Nephron (organoid): ENCODE measurements around the gene LMTK3.

Experiments
- H3K27ac Mint-ChIP-seq, 3 experiments: 2 replicates each; pipeline ENCODE4 v1.8.0; 2020; ENCODE audit warnings: mixed read lengths in 3 of 3, mild to moderate bottlenecking in 2 of 3, moderate library complexity in 1 of 3
- H3K27me3 Mint-ChIP-seq: 2 replicates; pipeline ENCODE4 v1.8.0; 2021; ENCODE audit warnings: low read depth, mild to moderate bottlenecking, moderate library complexity, mixed read lengths
- H3K36me3 Mint-ChIP-seq: 2 replicates; pipeline ENCODE4 v1.8.0; 2020; ENCODE audit warnings: low read depth, mixed read lengths
- H3K4me1 Mint-ChIP-seq: 2 replicates; pipeline ENCODE4 v1.8.0; 2020; ENCODE audit warnings: mixed read lengths
- H3K4me3 Mint-ChIP-seq, 3 experiments: 2 replicates each; pipeline ENCODE4 v1.8.0; 2020; ENCODE audit warnings: mild to moderate bottlenecking in 3 of 3, mixed read lengths in 3 of 3, moderate library complexity in 2 of 3
- H3K9me3 Mint-ChIP-seq: 2 replicates; pipeline ENCODE4 v1.8.0; 2020; ENCODE audit warnings: mixed read lengths
- TF ChIP-seq, protein P1 (sequence below), 3 experiments: fragments of 200-600 bp; sonication (generic); IDR thresholded peaks; one replicate each; pipeline ENCODE4 v1.5.0; 2021; ENCODE audit warnings: antibody characterized with exemption in 3 of 3; ENCODE audit not compliant: unreplicated experiment in 3 of 3

Gene LMTK3

DNA sequence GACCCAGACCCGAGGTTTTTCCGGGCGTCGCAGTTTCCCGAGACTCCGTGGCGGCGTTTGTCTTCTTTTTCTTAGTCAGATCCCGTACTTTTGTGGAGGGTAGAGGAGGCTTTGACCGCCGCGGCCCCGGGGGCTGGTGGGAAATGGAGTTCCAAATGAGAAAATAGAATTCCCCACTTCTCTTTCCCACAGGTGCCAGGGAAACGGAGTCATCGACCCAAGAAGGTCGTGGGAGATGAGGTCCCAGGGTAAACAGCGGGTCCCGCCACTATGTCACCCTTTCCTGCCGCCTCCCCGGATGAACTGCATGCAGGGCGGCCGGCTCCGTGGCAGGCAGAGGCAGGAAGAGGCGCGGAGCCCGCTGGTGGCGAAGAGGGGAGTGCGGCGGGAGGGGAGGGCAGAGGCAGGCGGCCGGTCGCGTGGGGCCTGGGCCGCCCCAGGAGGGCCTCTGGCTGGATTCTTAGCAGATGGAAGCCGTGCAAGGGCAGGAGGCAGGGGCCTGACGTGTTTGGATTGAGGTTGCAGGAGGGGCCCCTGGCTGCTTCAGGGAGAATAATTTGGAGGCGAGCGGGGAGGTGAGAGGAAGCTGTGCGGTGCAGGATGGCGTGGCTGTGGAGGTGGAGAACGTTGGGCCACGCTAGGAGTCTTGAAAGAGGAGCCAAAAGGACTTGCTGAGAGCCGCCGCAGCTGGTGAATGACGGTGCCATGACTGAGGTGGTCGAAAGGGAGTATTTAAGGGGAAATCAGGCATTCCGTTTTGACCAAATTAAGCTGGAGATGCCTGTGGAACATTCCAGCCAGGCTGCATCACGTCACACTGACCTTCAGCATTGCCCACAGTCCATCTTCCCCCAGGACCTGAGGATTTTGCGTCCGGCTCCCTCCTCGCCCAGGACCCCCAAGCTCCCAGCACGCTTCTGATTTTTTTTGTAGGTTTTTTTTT, 30.8 kb downstream of the LMTK3 start:
- peaks cover 7% of the 10 kb centered on the region for H3K4me1 Mint-ChIP-seq
- TF ChIP-seq, protein P1, sequence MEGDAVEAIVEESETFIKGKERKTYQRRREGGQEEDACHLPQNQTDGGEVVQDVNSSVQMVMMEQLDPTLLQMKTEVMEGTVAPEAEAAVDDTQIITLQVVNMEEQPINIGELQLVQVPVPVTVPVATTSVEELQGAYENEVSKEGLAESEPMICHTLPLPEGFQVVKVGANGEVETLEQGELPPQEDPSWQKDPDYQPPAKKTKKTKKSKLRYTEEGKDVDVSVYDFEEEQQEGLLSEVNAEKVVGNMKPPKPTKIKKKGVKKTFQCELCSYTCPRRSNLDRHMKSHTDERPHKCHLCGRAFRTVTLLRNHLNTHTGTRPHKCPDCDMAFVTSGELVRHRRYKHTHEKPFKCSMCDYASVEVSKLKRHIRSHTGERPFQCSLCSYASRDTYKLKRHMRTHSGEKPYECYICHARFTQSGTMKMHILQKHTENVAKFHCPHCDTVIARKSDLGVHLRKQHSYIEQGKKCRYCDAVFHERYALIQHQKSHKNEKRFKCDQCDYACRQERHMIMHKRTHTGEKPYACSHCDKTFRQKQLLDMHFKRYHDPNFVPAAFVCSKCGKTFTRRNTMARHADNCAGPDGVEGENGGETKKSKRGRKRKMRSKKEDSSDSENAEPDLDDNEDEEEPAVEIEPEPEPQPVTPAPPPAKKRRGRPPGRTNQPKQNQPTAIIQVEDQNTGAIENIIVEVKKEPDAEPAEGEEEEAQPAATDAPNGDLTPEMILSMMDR (IDR thresholded peaks at IDR 0.05; ENCODE audit: unreplicated experiment in 3 of 3), result no peak
- no peak overlapping the region for H3K4me3 Mint-ChIP-seq
- H3K36me3 Mint-ChIP-seq, result peaks cover 33% of the 10 kb centered on the region
- H3K27ac Mint-ChIP-seq, result peak overlapping the region in 1 of 3 experiments; percentile 79
- peaks cover 3% of the 10 kb centered on the region for H3K27me3 Mint-ChIP-seq
- H3K9me3 Mint-ChIP-seq, result no peaks in the 10 kb centered on the region

DNA sequence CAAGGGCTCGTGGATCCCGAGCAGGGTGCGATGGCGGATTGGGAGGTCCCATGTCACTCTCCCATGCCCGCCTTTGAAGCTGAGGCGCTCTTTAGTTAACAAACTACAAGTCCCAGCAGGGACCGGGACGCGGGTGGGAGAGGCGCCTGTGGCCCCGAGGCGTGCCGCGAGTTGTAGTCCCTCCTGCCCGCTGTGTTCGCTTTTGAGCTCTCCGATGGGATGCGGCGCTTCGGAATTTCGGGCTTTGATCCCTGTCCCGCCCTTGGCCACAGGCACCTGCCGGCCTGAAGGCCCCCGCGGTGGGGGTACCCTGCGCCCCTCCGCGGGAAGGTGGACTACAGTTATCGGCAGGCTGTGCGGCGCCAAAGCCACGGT, 31.5 kb downstream of the LMTK3 start:
- Mint-ChIP-seq H3K4me3 (no peak overlapping the region), H3K9me3 (no peaks in the 10 kb centered on the region), H3K27me3 (peaks cover 2% of the 10 kb centered on the region), H3K36me3 (peaks cover 40% of the 10 kb centered on the region), H3K4me1 (peaks cover 7% of the 10 kb centered on the region), H3K27ac (no peak overlapping the region)
- TF ChIP-seq, protein P1 (IDR thresholded peaks at IDR 0.05; ENCODE audit: unreplicated experiment in 3 of 3), result no peak

DNA sequence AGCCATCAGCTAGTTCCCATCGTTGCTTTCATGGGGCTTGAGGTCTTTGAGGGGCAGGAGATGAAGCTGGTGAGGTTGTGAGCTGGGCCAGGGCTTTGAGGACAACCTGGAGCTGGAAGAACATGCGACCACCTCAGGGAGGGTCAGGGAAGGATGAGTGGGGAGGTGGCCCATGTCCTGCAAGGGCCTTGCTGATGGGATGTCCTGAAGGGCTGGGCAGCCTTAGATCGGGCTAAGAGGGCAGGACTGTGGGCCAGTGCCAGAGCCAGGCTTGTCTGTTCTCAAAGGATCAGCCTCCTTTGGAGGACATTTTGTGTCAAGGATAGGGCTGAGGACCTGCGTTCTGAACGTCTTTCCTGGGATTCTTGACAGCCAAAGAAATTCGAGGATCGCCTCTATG, 31.9 kb downstream of the LMTK3 start:
- H3K4me3 Mint-ChIP-seq, result no peak overlapping the region
- TF ChIP-seq, protein P1 (IDR thresholded peaks at IDR 0.05; ENCODE audit: unreplicated experiment in 3 of 3), result no peak
- peak overlapping the region in 2 of 3 experiments; percentile 14 to 81 for H3K27ac Mint-ChIP-seq
- H3K36me3 Mint-ChIP-seq, result peaks cover 43% of the 10 kb centered on the region
- no peaks in the 10 kb centered on the region for H3K27me3 Mint-ChIP-seq
- peaks cover 7% of the 10 kb centered on the region for H3K4me1 Mint-ChIP-seq
- H3K9me3 Mint-ChIP-seq, result no peaks in the 10 kb centered on the region

DNA sequence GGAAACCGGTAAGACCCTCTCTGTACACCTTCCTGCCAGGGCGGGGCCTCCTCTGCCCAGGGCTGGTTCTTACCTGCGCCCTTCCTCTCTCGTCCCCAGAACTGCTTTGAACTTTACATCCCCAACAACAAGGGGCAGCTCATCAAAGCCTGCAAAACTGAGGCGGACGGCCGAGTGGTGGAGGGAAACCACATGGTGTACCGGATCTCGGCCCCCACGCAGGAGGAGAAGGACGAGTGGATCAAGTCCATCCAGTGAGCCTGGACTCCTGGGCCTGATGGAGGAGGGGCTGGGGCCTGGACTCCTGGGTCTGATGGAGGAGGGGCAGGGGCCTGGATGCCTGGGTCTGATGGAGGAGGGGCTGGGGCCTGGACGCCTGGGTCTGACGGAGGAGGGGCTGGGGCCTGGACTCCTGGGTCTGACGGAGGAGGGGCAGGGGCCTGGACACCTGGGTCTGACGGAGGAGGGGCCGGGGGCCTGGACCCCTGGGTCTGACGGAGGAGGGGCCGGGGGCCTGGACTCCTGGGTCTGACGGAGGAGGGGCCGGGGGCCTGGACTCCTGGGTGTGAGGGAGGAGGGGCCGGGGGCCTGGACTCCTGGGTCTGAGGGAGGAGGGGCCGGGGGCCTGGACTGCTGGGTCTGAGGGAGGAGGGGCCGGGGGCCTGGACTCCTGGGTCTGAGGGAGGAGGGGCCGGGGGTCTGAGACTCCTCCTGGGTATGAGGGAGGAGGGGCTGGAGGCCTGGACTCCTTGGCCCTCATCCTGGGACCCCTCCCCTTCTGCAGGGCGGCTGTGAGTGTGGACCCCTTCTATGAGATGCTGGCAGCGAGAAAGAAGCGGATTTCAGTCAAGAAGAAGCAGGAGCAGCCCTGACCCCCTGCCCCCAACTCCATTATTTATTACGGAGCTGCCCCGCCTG, 33.0 kb downstream of the LMTK3 start:
- H3K4me3 Mint-ChIP-seq, result no peak overlapping the region
- H3K4me1 Mint-ChIP-seq, result peaks cover 7% of the 10 kb centered on the region
- no peaks in the 10 kb centered on the region for H3K9me3 Mint-ChIP-seq
- TF ChIP-seq, protein P1 (IDR thresholded peaks at IDR 0.05; ENCODE audit: unreplicated experiment in 3 of 3), result no peak
- H3K36me3 Mint-ChIP-seq, result peaks cover 50% of the 10 kb centered on the region
- H3K27ac Mint-ChIP-seq, result peak overlapping the region in 1 of 3 experiments; percentile 81
- H3K27me3 Mint-ChIP-seq, result no peaks in the 10 kb centered on the region

DNA sequence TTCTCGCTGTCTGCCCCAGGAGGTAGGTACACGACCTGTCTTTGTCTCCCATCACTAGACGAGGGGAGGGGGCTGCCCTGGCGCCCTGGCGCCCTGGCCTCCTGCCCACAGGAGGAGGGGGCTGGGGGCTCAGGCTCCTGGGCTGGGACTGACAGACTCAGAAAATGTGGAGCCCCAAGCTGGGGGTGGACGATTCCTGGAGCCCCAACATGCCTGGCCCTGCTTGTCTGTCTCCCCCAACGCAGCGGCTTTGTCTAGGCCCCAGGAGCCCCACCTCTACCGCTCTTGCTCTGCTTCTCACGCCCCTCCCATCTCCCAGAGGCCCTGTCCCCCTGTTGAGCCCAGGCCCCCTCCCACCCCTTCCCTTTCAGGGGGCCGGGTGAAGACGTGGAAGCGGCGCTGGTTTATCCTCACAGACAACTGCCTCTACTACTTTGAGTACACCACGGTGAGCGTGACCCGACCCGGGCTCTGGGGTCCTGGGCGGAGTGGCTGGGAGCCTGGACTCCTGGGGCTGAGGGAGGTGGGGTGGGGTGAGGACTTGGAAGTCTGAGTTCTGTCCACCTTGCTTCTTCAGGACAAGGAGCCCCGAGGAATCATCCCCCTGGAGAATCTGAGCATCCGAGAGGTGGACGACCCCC, 33.8 kb downstream of the LMTK3 start:
- Mint-ChIP-seq H3K27ac (no peak overlapping the region), H3K9me3 (no peaks in the 10 kb centered on the region), H3K36me3 (peaks cover 58% of the 10 kb centered on the region), H3K4me3 (no peak overlapping the region), H3K4me1 (peaks cover 7% of the 10 kb centered on the region), H3K27me3 (no peaks in the 10 kb centered on the region)
- TF ChIP-seq, protein P1 (IDR thresholded peaks at IDR 0.05; ENCODE audit: unreplicated experiment in 3 of 3), result no peak
